ENCODE data around the gene P4HA2. TPM values are rescaled to one million over a fixed set of nuclear protein-coding genes. Genes with fewer than 3 reads are reported as not detected.

Gene P4HA2
- total and polyA plus RNA-seq, 2 experiments from 2014 or later, result 5.9 to 8.0 TPM

DNA sequence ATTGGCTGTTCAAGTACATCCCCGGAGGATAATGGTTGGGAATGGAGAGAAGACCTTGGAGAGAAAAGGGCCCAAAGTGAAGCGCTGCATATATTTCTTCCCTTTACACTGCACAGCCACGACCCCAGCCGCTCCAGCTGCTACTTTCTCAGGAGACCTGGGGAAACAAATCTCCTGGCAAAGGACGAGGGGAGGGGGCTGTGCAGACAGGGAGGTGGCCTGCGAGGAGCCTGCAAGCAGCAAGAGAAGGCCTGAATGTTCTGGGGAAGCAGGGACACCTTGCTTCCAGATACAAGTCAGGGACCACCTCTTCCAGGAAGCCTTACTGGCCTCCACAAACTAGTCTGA is 29.1 kb upstream of the P4HA2 start (continued):
- TF ChIP-seq, protein P1, sequence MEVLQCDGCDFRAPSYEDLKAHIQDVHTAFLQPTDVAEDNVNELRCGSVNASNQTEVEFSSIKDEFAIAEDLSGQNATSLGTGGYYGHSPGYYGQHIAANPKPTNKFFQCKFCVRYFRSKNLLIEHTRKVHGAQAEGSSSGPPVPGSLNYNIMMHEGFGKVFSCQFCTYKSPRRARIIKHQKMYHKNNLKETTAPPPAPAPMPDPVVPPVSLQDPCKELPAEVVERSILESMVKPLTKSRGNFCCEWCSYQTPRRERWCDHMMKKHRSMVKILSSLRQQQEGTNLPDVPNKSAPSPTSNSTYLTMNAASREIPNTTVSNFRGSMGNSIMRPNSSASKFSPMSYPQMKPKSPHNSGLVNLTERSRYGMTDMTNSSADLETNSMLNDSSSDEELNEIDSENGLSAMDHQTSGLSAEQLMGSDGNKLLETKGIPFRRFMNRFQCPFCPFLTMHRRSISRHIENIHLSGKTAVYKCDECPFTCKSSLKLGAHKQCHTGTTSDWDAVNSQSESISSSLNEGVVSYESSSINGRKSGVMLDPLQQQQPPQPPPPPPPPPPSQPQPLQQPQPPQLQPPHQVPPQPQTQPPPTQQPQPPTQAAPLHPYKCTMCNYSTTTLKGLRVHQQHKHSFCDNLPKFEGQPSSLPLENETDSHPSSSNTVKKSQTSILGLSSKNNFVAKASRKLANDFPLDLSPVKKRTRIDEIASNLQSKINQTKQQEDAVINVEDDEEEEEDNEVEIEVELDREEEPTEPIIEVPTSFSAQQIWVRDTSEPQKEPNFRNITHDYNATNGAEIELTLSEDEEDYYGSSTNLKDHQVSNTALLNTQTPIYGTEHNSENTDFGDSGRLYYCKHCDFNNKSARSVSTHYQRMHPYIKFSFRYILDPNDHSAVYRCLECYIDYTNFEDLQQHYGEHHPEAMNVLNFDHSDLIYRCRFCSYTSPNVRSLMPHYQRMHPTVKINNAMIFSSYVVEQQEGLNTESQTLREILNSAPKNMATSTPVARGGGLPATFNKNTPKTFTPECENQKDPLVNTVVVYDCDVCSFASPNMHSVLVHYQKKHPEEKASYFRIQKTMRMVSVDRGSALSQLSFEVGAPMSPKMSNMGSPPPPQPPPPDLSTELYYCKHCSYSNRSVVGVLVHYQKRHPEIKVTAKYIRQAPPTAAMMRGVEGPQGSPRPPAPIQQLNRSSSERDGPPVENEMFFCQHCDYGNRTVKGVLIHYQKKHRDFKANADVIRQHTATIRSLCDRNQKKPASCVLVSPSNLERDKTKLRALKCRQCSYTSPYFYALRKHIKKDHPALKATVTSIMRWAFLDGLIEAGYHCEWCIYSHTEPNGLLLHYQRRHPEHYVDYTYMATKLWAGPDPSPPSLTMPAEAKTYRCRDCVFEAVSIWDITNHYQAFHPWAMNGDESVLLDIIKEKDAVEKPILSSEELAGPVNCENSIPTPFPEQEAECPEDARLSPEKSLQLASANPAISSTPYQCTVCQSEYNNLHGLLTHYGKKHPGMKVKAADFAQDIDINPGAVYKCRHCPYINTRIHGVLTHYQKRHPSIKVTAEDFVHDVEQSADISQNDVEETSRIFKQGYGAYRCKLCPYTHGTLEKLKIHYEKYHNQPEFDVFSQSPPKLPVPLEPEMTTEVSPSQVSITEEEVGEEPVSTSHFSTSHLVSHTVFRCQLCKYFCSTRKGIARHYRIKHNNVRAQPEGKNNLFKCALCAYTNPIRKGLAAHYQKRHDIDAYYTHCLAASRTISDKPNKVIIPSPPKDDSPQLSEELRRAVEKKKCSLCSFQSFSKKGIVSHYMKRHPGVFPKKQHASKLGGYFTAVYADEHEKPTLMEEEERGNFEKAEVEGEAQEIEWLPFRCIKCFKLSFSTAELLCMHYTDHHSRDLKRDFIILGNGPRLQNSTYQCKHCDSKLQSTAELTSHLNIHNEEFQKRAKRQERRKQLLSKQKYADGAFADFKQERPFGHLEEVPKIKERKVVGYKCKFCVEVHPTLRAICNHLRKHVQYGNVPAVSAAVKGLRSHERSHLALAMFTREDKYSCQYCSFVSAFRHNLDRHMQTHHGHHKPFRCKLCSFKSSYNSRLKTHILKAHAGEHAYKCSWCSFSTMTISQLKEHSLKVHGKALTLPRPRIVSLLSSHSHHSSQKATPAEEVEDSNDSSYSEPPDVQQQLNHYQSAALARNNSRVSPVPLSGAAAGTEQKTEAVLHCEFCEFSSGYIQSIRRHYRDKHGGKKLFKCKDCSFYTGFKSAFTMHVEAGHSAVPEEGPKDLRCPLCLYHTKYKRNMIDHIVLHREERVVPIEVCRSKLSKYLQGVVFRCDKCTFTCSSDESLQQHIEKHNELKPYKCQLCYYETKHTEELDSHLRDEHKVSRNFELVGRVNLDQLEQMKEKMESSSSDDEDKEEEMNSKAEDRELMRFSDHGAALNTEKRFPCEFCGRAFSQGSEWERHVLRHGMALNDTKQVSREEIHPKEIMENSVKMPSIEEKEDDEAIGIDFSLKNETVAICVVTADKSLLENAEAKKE (CRISPR knock-in tag; IDR thresholded peaks at IDR 0.05), result no peak
- TF ChIP-seq STAT1 (IDR thresholded peaks at IDR 0.05; ENCODE audit: unreplicated experiment), result no peak

DNA sequence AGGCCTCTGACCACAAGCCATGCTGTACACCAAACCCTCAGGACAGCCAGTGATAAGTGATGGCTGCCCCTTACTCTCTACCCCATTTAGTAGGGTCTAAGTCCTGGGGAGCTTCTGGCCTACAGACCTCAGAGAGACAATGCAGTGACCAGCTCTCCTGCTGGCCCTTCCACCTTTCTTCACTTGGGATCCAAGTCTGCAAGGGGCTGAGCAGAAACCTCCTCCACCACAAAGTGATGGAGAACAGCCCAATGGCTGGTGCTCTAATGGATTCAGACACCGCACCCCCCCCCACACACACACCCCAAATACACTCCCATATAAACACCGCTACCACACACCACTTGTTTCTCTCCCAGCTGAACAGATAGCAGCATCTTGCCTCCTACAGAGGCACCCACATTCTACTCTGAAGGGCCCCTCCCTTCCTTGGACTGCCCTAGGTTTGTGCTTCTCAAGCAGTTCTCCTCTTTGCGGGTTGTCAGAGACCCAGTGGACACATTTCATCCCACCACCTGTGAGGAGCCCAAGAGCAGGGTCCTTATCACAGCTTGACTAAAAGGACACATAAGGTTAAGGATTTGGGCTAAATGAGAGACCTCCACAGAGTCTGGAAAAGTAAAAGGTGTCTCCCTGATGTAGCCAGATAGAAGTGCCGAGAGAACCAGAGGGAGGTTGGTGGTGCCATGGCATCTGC is 28.6 kb upstream of the P4HA2 start:
- H3K4me3 ChIP-seq, result peak overlapping the region; percentile 70; the same call in 1 of the 2 replicates
- no peaks in the 10 kb centered on the region for H3K9me2 ChIP-seq (ENCODE audit: insufficient read depth)
- H3K36me3 ChIP-seq (ENCODE audit: insufficient read depth), result no peaks in the 10 kb centered on the region
- no peaks in the 10 kb centered on the region for H3K9me3 Mint-ChIP-seq
- H2AFZ ChIP-seq, result peak overlapping the region; percentile 96; the same call in 1 of the 2 replicates
- no peaks in the 10 kb centered on the region for H3K79me2 ChIP-seq (replicated peaks; ENCODE audit: insufficient read depth)
- ATAC-seq (no peak), DNase-seq (ENCODE audit: low spot score) (no peak)
- H3K27me3 ChIP-seq (ENCODE audit: insufficient read depth), result peaks cover 11% of the 10 kb centered on the region
- H3K4me1 Mint-ChIP-seq, result peaks cover 23% of the 10 kb centered on the region
- no peak overlapping the region for H3K27ac Mint-ChIP-seq
- H3K27me3 Mint-ChIP-seq (ENCODE audit: insufficient read depth, low read depth, poor library complexity), result peaks cover 20% of the 10 kb centered on the region
- no peaks in the 10 kb centered on the region; the same call in 2 of the 3 replicates for H3K36me3 Mint-ChIP-seq (ENCODE audit: low read depth)
- peak overlapping the region; percentile 78 for H3K4me3 Mint-ChIP-seq
- peaks cover 17% of the 10 kb centered on the region for H3K4me1 ChIP-seq (ENCODE audit: insufficient read depth)
- peak overlapping the region; percentile 85; the same call in 1 of the 2 replicates for H3K4me2 ChIP-seq
- H3F3A ChIP-seq (replicated peaks; ENCODE audit: low read depth), result 0 out of 2 replicates have a peak, but pooled peaks cover 3% of the 10 kb centered on the region
- H3K27ac ChIP-seq (ENCODE audit: low read depth), result no peak overlapping the region
- no peaks in the 10 kb centered on the region for H4K20me1 ChIP-seq (replicated peaks; ENCODE audit: insufficient read depth)
- TF ChIP-seq EZH2phosphoT487 (IDR thresholded peaks at IDR 0.05; ENCODE audit: unreplicated experiment) (no peak), STAT1 (IDR thresholded peaks at IDR 0.05; ENCODE audit: unreplicated experiment) (no peak), JUNB (IDR thresholded peaks at IDR 0.05; ENCODE audit: unreplicated experiment) (no peak), EZH2 (IDR thresholded peaks at IDR 0.05; ENCODE audit: low read depth, unreplicated experiment) (no peak), POLR2AphosphoS5 (IDR thresholded peaks at IDR 0.05; ENCODE audit: low read depth) (no peak), CREB1 (CRISPR knock-in tag; IDR thresholded peaks at IDR 0.05; ENCODE audit: low read depth) (no peak)
- TF ChIP-seq, protein P1 (CRISPR knock-in tag; IDR thresholded peaks at IDR 0.05), result no peak

Data from GM23338 (cell line).